ENCODE data around the gene RREB1.

The RREB1 gene

DNA sequence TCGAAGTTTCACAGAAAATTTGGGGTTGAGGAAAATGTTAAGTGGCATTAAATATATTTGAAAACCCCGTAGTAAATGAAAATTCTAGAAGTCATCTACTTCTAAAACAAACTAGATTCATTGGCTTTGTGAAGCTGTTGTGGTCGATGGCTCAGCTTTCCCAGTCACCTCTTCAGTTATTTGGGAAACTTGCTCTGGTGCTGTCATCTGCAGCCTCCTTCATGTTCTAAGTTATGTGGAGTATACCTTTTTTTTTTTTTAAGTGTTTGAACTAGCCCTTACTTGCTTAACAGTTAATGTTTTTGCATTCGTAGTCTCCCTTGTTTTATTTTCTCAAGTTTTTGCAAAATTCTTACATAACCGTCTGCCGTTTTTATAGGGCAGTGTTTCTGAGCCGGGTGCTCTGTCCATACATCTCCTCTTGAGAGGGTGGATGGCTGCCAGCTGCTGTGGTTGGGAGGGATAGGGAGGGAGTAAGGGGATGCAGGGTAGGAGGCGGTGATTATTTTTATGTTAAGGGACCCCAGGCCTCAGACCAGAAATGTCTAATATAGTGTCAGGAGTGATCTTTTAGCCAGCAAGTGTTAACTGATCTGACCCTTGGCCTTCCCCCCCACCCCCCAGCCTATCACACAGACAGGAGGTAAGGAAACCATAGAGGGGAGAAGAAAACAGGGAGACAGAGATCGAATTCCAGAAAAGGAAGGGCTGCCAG lies 7.1 kb downstream of the RREB1 start:
- TF ChIP-seq, protein P1, sequence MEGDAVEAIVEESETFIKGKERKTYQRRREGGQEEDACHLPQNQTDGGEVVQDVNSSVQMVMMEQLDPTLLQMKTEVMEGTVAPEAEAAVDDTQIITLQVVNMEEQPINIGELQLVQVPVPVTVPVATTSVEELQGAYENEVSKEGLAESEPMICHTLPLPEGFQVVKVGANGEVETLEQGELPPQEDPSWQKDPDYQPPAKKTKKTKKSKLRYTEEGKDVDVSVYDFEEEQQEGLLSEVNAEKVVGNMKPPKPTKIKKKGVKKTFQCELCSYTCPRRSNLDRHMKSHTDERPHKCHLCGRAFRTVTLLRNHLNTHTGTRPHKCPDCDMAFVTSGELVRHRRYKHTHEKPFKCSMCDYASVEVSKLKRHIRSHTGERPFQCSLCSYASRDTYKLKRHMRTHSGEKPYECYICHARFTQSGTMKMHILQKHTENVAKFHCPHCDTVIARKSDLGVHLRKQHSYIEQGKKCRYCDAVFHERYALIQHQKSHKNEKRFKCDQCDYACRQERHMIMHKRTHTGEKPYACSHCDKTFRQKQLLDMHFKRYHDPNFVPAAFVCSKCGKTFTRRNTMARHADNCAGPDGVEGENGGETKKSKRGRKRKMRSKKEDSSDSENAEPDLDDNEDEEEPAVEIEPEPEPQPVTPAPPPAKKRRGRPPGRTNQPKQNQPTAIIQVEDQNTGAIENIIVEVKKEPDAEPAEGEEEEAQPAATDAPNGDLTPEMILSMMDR (IDR thresholded peaks at IDR 0.05; ENCODE audit: control insufficient read depth, extremely low read depth, insufficient read depth): no peak
- DNase-seq (ENCODE audit: low read depth): no peak
- H3K4me3 ChIP-seq (ENCODE audit: low read depth, low read length): peak overlapping the region; percentile 16

DNA sequence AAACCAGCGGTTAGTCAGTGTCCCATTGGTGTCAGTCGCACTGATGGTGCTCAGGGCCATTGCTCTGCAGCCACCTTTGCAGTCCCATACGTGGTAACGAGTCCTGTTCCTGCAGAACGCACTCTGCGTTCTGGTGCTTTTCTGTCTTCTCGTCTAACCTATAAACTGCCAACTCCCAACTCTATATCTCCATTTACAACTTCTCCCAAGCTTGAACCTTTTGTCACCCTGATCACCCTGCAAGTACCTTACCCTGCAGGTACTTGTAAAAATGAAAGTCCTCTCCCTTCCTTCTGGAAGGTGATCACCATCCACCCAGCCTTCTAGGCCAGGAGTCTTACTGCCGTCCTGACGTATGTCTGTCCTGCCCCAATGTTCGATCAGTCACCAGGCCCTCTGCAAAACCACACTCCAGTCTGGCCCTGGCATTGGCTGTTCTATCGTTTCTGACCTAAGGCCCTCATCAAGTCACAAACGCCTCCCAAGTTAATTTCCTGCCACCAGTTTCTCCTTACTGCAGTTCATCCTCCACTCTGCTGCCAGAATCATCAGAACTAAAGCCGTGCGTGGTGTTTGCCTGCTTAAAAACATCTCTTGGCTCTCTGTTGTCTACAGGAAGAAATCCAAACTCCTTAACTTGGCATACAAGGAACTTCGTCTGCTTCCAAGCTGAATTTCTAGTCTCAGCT lies 7.9 kb downstream of the RREB1 start:
- DNase-seq (ENCODE audit: low read depth): peak; percentile 51
- peak overlapping the region; percentile 16 for H3K4me3 ChIP-seq (ENCODE audit: low read depth, low read length)
- TF ChIP-seq, protein P1 (IDR thresholded peaks at IDR 0.05; ENCODE audit: control insufficient read depth, extremely low read depth, insufficient read depth): no peak

DNA sequence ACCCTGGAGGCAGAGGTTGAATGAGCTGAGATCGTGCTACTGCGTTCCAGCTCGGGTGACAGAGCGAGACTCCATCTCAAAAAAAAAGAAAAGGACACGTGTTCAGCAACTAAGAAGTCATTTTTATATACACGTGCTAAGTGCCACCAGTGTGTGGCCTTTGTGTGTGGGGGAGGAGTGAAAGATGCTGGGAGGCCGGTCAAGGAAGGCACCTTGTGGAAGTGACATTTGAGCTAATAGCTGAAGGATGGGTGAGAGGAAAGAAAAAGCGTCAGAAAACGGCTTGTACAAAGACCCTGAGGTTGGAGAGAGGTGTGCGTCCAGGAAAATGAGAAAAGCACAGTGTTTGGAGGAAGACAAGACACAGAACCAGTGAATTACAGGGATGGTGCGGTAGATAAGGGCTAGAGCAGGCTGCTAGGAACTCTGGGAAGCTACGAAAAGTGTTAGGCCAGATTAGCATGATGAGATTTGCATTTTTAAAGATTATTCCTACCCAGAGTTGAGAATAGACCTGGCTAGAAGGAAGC lies 11.6 kb downstream of the RREB1 start:
- DNase-seq (ENCODE audit: low read depth): no peak
- TF ChIP-seq, protein P1 (IDR thresholded peaks at IDR 0.05; ENCODE audit: control insufficient read depth, extremely low read depth, insufficient read depth): no peak
- H3K4me3 ChIP-seq (ENCODE audit: low read depth, low read length): no peak overlapping the region

DNA sequence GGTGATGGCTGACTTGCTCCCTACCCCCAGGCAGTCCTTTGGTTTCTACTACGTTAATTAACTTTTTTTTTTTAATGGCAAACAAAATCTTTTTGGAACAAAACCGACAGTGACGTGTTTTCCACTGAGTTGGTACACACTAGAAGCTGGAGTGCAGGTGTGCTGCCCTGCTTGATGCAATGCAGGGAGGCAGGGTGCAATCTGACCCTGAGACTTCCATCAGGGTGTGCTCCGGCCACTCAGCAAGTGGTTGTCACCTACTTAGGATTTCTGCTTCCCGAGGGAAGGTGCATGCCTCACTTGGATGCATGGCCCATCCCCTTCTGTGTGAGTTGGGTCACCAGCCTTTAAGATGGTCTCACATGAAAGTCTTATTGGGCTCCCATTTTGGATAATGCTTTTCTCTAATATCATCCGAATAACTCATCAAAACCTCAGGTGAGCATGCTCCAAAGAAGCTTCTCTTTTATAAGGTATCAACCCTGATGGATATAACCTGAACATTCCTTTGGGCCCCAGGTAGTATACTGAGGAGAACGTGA lies 14.0 kb downstream of the RREB1 start:
- no peak overlapping the region for H3K4me3 ChIP-seq (ENCODE audit: low read depth, low read length)
- TF ChIP-seq, protein P1 (IDR thresholded peaks at IDR 0.05; ENCODE audit: control insufficient read depth, extremely low read depth, insufficient read depth): no peak
- DNase-seq (ENCODE audit: low read depth): no peak

DNA sequence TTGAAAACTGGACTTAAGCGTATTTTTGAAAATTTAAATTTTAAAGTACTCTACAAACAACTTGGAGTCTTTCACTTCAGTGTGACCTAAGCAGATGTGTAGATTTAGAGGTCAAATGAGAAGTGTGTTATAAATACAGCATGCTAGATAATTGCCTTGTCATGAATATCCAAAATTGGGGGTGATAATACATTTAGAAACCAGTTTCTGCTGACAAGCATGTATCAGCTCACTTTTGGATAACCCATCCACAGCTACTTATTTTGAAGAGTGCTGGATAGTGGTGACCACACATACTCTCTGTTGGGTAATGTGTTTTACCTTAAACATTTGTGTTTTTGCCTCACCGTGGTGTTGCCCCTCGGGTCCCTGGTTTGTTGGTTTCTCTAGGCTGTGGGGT lies 14.9 kb downstream of the RREB1 start:
- H3K4me3 ChIP-seq (ENCODE audit: low read depth, low read length): no peak overlapping the region
- TF ChIP-seq, protein P1 (IDR thresholded peaks at IDR 0.05; ENCODE audit: control insufficient read depth, extremely low read depth, insufficient read depth): no peak
- DNase-seq (ENCODE audit: low read depth): no peak

DNA sequence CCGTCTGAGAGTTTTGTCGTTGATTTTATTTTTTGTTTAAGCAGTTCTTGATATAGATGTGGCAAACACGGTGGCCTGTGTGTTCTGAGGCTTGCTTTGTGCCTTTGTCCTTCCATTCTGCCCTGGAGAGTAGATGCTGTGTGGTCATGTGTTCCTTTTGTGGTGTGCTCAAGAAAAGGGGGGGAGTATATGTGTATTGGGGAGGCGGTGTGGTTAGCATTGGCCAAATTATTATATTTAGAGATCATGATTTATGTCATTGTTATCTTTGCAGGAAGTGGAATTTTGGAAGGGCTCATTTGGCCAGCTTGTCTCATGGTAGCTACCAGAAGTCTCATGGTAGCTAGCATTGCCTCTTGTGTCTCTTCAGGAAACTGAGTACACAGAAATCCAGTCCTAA lies 16.4 kb downstream of the RREB1 start:
- H3K4me3 ChIP-seq (ENCODE audit: low read depth, low read length): no peak overlapping the region
- no peak for DNase-seq (ENCODE audit: low read depth)
- TF ChIP-seq, protein P1 (IDR thresholded peaks at IDR 0.05; ENCODE audit: control insufficient read depth, extremely low read depth, insufficient read depth): no peak
